Gastrocnemius medialis (tissue), 4 donors: Measurements from ENCODE around the gene MTRR. TPM values are rescaled to one million over a fixed set of nuclear protein-coding genes. Genes with fewer than 3 reads are reported as not detected.

Source experiments
- ATAC-seq, 2 donors: fragments of 150-250 bp; one replicate each; pipeline ENCODE4 v1.9.1; 2016
- DNase-seq, 2 donors: peaks; one replicate each; pipeline ENCODE4 v3.0.0-alpha.2; 2019
- H3K27ac ChIP-seq, 4 donors: fragments of 200-600 bp; sonication (generic); 1 replicate in 1 of 4; 2 replicates in 3 of 4; pipeline ENCODE4 v1.5.1; 2016 to 2018; ENCODE audit warnings: mild to moderate bottlenecking in 2 of 4, moderate library complexity in 1 of 4
- H3K27me3 ChIP-seq, 3 donors: fragments of 200-600 bp; sonication (generic) in 2 of 3; 1 replicate in 1 of 3; 2 replicates in 2 of 3; pipeline versions ENCODE4 v1.5.1 to v1.6.0; 2016 to 2019; ENCODE audit warnings: mild to moderate bottlenecking in 1 of 3, moderate library complexity in 1 of 3
- H3K36me3 ChIP-seq, 2 donors: fragments of 200-600 bp; sonication (generic) in 1 of 2; one replicate each; pipeline ENCODE4 v1.5.1; 2017 to 2018
- H3K4me1 ChIP-seq, 2 donors: fragments of 200-600 bp; sonication (generic) in 1 of 2; one replicate each; pipeline ENCODE4 v1.5.1; 2016 to 2017; ENCODE audit warnings: mild to moderate bottlenecking in 2 of 2
- H3K4me3 ChIP-seq, 4 donors: fragments of 200-600 bp; sonication (generic) in 3 of 4; 1 replicate in 1 of 4; 2 replicates in 3 of 4; pipeline ENCODE4 v1.5.1; 2016 to 2019; ENCODE audit warnings: mild to moderate bottlenecking in 2 of 4
- H3K9me3 ChIP-seq, 3 donors: fragments of 200-600 bp; sonication (generic) in 2 of 3; 1 replicate in 1 of 3; 2 replicates in 2 of 3; pipeline ENCODE4 v1.5.1; 2016 to 2019
- POLR2A ChIP-seq, 2 donors: fragments of 450-650 bp; IDR thresholded peaks; one replicate each; pipeline ENCODE4 v1.6.1; 2017; ENCODE audit warnings: antibody characterized with exemption in 2 of 2, mild to moderate bottlenecking in 2 of 2, moderate library complexity in 2 of 2
- in situ Hi-C, 4 donors: fragments of 200-750 bp; cut with MboI; loops; one replicate each; pipeline versions ENCODE4 v1.15.0 to v1.8.0; 2017; ENCODE audit warnings: low sequenced_read_pairs in 4 of 4
- intact Hi-C: fragments of 100-400 bp; cut with DNase I; formaldehyde crosslinking; loops from one replicate; pipeline ENCODE4 v1.15.1; 2023; ENCODE audit warnings: low total_unique reads
- total RNA-seq, 4 donors: library from RNA; depleted of rRNA; stranded (reverse); fragments of >200 nt; gene quantifications; one replicate each; pipeline versions ENCODE4 v1.1.0 to v1.2.3, GENCODE V29; 2016
- TF ChIP-seq, protein P1 (sequence below), 5 experiments: fragments of 450-650 bp in 3 of 5; fragments of 200-600 bp in 2 of 5; sonication (generic) in 2 of 5; IDR thresholded peaks in 4 of 5; conservative IDR thresholded peaks in 1 of 5; 1 replicate in 4 of 5; 2 replicates in 1 of 5; pipeline ENCODE4 v1.5.1; 2016 to 2019; ENCODE audit warnings: antibody characterized with exemption in 5 of 5, mild to moderate bottlenecking in 3 of 5, moderate library complexity in 3 of 5

The MTRR gene
- total RNA-seq, 4 donors from 2014 or later, result 27.9 to 75.1 (median 50.8) TPM

DNA sequence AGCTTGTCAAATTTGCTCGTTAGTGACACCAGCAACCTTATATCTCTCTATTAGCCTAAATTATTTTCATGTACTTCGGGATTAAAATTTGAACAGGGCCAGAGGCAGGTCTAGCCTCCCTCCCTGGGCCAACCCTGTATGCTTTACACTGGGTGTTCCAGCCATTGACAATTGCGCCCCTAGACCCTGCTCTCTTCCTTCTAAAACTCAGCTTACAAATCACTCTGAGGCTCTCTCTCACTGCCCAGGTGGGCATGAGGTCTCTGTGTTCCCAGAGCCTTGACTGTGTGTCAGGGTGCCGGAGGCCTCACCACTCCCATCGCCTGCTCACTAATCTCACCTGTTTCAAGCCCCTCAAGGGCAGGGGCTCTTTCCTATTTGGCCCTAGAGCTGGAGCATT lies 11.6 kb upstream of the MTRR start:
- H3K4me1 ChIP-seq, result no peaks in the 10 kb centered on the region
- H3K27me3 ChIP-seq, result no peaks in the 10 kb centered on the region
- in situ Hi-C loops, result loop anchor here in 2 of 4 donors (25.0 kb wide), 2 partner anchors 605 to 1220 kb away; partner anchors contain the start of genes NSUN2 (in 2 of the 2) and SRD5A1 (in 2 of the 2)
- intact Hi-C loops, result no loop called here
- DNase-seq, result no peak
- peaks cover 6 to 37% of the 10 kb centered on the region in 2 donors for H3K36me3 ChIP-seq
- TF ChIP-seq, protein P1, sequence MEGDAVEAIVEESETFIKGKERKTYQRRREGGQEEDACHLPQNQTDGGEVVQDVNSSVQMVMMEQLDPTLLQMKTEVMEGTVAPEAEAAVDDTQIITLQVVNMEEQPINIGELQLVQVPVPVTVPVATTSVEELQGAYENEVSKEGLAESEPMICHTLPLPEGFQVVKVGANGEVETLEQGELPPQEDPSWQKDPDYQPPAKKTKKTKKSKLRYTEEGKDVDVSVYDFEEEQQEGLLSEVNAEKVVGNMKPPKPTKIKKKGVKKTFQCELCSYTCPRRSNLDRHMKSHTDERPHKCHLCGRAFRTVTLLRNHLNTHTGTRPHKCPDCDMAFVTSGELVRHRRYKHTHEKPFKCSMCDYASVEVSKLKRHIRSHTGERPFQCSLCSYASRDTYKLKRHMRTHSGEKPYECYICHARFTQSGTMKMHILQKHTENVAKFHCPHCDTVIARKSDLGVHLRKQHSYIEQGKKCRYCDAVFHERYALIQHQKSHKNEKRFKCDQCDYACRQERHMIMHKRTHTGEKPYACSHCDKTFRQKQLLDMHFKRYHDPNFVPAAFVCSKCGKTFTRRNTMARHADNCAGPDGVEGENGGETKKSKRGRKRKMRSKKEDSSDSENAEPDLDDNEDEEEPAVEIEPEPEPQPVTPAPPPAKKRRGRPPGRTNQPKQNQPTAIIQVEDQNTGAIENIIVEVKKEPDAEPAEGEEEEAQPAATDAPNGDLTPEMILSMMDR (IDR thresholded peaks at IDR 0.05 in 4 of 5, conservative IDR thresholded peaks at IDR 0.05 in 1 of 5), result no peak
- no peak for TF ChIP-seq POLR2A (IDR thresholded peaks at IDR 0.05)
- no peaks in the 10 kb centered on the region for H3K9me3 ChIP-seq
- H3K27ac ChIP-seq, result no peak overlapping the region
- no peak overlapping the region for H3K4me3 ChIP-seq
- ATAC-seq, result no peak

DNA sequence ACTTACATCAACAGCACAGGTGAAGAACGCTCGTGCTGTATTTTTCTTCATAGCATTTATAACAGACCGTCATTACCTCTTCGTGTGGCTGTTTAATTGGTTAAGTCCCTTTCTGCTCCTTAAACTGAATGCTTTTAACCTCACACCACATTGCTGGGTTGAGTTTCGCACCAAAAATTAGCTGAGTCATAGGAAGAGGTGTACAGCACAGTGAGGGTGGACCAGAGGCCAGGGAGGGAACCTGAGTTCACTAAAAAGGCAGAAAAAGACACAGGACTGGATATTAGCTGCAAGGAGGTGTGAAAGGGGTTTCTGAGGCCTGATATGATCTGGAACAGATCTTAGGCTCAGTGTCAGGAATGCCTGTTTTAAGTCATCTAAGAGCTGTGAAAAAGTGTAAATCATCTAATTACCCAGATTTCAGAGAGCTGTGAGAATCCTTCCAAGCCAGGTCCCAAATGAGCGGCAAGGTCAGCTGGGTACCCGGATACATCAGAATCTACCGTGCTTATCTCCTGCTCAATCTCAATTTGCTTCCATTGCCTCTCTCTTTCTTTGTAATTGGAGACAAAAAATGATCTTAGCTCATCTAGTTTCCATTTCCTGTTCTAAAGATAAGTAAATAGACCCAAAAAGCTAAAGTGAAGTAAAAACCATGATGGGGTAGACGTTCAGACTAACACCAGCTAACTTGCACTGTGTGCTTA lies 10.9 kb upstream of the MTRR start:
- intact Hi-C loops, result no loop called here

DNA sequence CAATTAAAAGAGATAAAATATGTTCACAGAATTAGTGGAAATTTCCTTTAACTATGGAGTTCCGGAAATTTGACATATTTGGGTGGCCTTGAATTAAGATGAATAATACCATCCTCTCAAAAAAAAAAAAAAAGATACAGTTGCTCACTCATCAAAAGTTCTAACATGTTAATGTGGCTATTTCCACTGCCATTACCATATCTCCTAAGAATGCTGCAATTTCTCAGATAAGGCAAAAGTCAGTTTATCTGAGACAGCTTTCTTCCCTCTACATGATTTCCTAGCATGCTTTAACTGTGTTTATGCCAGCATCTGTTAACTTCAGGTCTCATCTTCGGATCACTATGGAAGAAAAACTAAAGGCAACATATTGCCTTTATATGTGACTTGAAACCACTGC lies 2.8 kb upstream of the MTRR start:
- ATAC-seq (no peak), DNase-seq (no peak)
- TF ChIP-seq, protein P1 (IDR thresholded peaks at IDR 0.05 in 4 of 5, conservative IDR thresholded peaks at IDR 0.05 in 1 of 5), result no peak
- TF ChIP-seq POLR2A (IDR thresholded peaks at IDR 0.05), result no peak
- H3K4me1 ChIP-seq, result peaks cover 21 to 25% of the 10 kb centered on the region in 2 donors
- no peaks in the 10 kb centered on the region for H3K27me3 ChIP-seq
- intact Hi-C loops (loop anchor here (5.0 kb wide), 2 partner anchors 99 to 1154 kb away; partner anchors contain the start of gene TENT4A), in situ Hi-C loops (loop anchor here in 2 of 4 donors (25.0 kb wide), 2 partner anchors 596 to 1229 kb away; partner anchors contain the start of genes NSUN2 (in 2 of the 2) and SRD5A1 (in 2 of the 2))
- H3K27ac ChIP-seq, result no peak overlapping the region
- no peaks in the 10 kb centered on the region for H3K9me3 ChIP-seq
- H3K36me3 ChIP-seq, result peaks cover 6 to 43% of the 10 kb centered on the region in 2 donors
- no peak overlapping the region for H3K4me3 ChIP-seq

More for the DNA sequence above, 10.9 kb upstream of the MTRR start:
- H3K4me1 ChIP-seq, result no peaks in the 10 kb centered on the region
- no peaks in the 10 kb centered on the region for H3K27me3 ChIP-seq
- in situ Hi-C loops, result loop anchor here in 2 of 4 donors (25.0 kb wide), 2 partner anchors 604 to 1221 kb away; partner anchors contain the start of genes NSUN2 (in 2 of the 2) and SRD5A1 (in 2 of the 2)
- H3K27ac ChIP-seq, result no peak overlapping the region
- H3K9me3 ChIP-seq, result no peaks in the 10 kb centered on the region
- peaks cover 6 to 44% of the 10 kb centered on the region in 2 donors for H3K36me3 ChIP-seq
- no peak overlapping the region for H3K4me3 ChIP-seq
- no peak for TF ChIP-seq POLR2A (IDR thresholded peaks at IDR 0.05)
- TF ChIP-seq, protein P1 (IDR thresholded peaks at IDR 0.05 in 4 of 5, conservative IDR thresholded peaks at IDR 0.05 in 1 of 5), result no peak
- ATAC-seq (no peak), DNase-seq (no peak)

DNA sequence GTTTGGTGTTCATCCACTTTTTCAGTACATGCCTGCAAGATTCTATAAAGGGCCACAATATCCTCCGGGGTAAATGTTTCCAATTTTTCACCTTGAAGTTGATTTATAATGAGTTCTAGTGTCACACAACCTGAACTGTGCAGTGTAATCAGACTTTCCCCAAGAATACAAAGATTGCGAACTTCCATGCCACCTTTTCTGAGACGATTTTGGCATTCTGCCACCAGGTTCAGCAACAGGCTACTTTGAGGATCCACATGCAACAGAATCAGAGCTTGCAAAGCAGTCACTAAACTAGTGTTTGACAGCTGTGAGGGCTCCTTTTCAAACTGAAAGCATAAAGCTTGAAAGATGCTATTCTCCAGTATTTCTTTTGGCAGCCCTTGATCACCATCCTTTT lies 1.7 kb upstream of the MTRR start:
- ATAC-seq (no peak), DNase-seq (no peak)
- Histone ChIP-seq H3K4me3 (no peak overlapping the region), H3K4me1 (peaks cover 28 to 33% of the 10 kb centered on the region in 2 donors), H3K9me3 (no peaks in the 10 kb centered on the region), H3K36me3 (peaks cover 4 to 32% of the 10 kb centered on the region in 2 donors), H3K27ac (no peak overlapping the region), H3K27me3 (no peaks in the 10 kb centered on the region)
- TF ChIP-seq, protein P1 (IDR thresholded peaks at IDR 0.05 in 4 of 5, conservative IDR thresholded peaks at IDR 0.05 in 1 of 5), result no peak
- TF ChIP-seq POLR2A (IDR thresholded peaks at IDR 0.05), result no peak
- intact Hi-C loops (loop anchor here (5.0 kb wide), 2 partner anchors 100 to 1155 kb away; partner anchors contain the start of gene TENT4A), in situ Hi-C loops (loop anchor here in 2 of 4 donors (25.0 kb wide), 2 partner anchors 595 to 1230 kb away; partner anchors contain the start of genes NSUN2 (in 2 of the 2) and SRD5A1 (in 2 of the 2))
